CD4-positive, alpha-beta T cell treated with Interferon alpha-2 for 1 hour (primary cell): ENCODE results near the gene THSD7A.

Experiments
- DNase-seq, 2 donors: peaks; one replicate each; pipeline ENCODE4 v3.0.0-alpha.2; 2020 to 2022

The THSD7A gene

GRCh38 chr7:11489280-11489679 is 342.7 kb downstream of the THSD7A start:
- DNase-seq: no peak

- no peak for DNase-seq
Observed at GRCh38 chr7:11486271-11486670, 345.7 kb downstream of the THSD7A start.

- DNase-seq: no peak
Observed at GRCh38 chr7:11485636-11486035, 346.4 kb downstream of the THSD7A start.

DNA sequence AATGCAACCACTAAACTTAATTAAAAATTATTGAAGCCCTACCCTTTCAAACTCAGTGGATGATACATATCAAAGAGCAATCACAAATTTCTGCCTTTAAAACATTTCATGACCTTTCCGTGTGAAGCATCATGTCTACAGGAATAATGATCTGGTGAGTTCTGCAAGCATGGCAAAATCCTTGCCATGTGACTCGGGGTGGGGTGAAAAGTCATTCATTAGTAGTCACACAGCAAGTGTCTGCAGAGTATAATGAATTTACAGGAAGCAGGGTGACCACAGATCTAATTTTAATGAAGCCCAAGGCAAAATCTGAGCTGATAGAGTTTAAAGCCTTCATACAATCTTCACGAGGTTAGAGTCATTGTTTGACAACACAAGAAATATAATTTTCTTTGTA is 351.9 kb downstream of the THSD7A start:
- DNase-seq: no peak

DNA sequence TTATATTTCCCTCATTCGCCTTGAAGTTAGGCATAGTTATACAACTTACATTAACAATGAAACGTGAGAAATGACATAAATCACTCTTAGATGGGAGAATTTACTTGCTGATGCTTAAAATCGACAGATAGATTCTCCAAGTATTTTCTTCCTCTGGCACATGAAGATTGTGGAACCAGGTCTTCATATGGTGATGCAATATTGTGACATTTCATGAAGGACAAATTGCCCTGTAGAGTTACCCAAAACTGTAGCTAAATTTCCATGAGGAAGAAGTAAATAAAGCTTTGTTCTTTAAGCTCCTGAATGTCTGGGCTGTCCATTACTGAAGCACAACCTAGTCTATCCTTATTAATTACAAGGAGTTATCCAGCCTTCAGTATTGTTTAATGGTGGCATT is 353.1 kb downstream of the THSD7A start:
- DNase-seq: no peak

GRCh38 chr7:11478426-11478825 is 353.6 kb downstream of the THSD7A start:
- DNase-seq: no peak

- DNase-seq: no peak
Observed at GRCh38 chr7:11474902-11475585, 357.0 kb downstream of the THSD7A start.

GRCh38 chr7:11473807-11474424 is 358.1 kb downstream of the THSD7A start:
- DNase-seq: no peak

GRCh38 chr7:11473220-11473619 is 358.8 kb downstream of the THSD7A start:
- DNase-seq: no peak

- DNase-seq: no peak
Observed at GRCh38 chr7:11472646-11473045, 359.4 kb downstream of the THSD7A start.

- DNase-seq: no peak
Observed at GRCh38 chr7:11471255-11471654, 360.7 kb downstream of the THSD7A start.

DNA sequence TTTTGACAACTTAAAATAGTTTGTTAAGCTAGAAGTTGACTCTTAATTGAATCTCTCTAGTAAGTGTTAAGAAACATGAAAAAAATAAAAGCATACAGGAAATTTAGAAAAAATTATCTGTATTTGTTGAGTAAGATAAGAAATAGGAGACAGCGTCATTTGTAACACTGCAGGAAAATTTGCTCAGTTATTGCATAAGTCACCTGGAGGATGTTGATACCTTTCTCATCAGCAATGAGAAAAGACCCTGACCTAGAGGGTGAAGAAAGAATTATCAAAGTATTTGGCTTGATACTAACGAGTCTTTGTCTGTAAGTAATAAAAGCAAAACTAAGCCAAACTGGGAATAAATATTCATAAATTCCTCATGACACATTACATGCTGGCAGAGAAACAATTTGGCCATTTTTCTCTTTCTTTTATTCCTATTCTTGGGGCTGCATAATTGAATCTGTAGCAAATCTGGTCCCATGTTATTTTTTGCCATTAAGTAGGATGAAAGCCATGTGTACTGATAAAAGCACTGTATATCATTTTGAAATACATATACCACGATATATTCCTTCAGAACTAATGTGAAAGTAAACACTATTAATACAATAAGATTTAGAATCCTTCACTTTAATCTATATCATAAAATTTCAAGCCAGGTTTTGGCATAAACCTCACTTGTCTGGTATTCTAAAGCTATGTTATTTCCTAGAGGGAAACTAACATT is 362.8 kb downstream of the THSD7A start:
- DNase-seq: no peak

DNA sequence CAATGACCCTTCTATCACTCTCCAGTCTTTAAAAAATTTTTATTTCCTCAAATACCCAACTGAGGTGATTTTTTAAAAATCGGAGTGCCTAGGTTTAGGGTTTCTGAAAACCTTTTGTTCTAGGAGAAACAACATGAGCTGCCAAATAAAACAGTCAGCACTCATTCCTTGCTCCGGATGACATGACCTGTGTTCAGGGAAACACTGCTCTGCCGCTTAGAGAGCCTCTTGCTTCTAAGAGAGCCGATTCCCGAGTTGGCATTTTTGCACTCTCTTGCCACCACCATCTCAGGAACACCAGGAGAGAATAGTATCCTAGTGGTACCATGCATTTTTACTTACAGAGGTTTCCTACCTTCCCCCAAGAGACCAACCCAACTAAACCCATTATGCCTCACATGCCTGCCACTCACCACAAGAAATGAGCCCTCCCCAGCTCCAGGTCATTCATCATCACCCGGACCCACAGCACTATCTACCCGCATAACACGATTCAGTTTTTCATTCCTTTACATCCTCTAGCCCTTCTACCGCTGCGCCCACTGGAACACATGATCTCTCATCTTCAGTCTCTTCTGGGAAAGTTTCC is 365.4 kb downstream of the THSD7A start:
- DNase-seq: no peak

GRCh38 chr7:11464624-11465023 is 367.4 kb downstream of the THSD7A start:
- no peak for DNase-seq

DNA sequence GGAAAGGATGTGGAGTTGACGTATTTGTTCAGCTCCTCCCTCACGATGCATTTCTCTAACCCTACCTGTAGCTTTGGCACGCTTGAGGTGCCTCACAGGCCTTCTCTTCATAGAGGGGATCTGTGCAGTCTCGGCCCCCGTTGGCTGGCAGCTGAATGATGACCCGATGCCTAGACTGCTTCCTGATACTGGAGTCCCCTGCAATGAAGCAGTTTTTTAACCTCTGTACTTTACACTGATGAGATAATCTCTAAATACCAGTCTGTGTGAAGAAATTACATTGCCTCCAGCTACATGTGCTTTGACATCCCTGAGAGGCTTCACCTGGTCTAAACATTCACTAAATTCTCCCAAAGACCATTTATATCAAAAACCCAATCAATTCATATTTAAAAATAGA is 370.1 kb downstream of the THSD7A start:
- no peak for DNase-seq

GRCh38 chr7:11458736-11459483 is 373.1 kb downstream of the THSD7A start:
- DNase-seq: no peak

DNA sequence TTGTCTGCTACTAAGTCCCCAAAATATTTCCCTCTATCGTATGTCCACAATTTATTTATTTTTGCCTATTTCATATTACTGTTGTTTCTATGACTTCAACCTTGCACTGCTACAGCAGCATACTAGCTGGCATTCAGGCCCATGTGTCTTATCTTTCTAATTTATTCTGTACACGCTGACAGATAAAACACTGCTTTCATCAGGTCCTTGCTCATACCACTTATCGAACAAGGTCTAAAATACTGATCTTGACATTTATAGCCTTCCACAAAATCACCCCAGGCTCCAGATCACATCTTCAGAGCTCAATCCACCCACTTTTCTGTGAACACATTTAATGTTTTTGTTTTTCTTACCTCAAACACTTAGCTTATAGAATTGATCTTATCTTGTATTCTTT is 374.6 kb downstream of the THSD7A start:
- no peak for DNase-seq

- no peak for DNase-seq
Observed at GRCh38 chr7:11456574-11456973, 375.4 kb downstream of the THSD7A start.

DNA sequence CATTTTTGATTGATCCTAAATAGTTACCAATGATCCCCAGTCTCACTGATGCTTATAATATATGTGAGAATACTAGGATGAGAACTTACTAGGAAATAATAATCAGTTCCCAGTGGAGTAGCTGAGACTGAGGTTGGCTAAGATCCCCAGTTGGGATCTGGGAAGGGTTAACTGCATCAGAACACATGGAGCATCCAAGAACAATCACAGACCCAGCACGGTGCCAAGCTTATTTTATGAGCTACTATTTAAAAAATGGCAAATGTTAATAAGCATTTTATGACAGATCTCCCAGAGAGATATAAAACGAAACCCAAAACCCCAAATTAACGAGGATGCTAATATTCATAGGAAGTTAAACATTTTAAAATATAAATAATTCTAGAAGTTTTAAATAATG is 379.5 kb downstream of the THSD7A start:
- DNase-seq: no peak

DNA sequence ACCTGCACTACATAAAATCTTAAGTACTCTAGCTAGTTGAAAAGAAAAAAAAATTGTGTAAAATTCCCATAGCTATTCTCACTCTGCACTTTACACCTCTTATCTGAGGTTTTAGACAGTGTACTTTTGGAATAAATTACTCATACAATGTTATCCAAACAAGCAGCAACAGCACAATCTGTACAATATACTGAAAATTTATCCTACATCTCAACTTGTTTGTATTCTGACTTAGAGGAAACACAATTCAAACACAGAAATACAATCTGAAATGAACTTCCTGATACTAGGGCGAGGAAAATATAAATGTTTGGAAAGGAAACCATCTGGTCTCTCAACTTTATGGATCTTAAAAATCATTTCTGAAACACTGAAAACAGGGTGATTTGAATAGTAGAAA is 381.7 kb downstream of the THSD7A start:
- no peak for DNase-seq

DNA sequence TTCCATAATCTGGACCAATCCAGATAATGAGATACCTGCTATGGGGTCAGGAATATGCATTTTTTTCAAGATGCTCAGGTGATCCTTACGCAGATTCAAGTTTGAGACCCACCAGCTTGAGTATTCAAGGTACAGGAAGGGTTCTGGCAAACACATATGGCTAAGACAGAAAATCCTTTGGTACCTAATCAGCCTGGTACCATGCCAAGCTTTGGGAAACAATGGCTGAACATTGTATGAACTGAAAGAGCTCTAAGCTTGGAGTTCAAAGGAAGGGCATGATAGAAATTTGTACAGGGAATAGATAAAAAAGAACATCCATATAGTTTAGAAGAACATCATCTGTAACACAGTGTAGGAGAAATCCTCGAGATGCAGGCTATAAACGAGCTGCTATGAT is 382.7 kb downstream of the THSD7A start:
- DNase-seq: no peak

DNA sequence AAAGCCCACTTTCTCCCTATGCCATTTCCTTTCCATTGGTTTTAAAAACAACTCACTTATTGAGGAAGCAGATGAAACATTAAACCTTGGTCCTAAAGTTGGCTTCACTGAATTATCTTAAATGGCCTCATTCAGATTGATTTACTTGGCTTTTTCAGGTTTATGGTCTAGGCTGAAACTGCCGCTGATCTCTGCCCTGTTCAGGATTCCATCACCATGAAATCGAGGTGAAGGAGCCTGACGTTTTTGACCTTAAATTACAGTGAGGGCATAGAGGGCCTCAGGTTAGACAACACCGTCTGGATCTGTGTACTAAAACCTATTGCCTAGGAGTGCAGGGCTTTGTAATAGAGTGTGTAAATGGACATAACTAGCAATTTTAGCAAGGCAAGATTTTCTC is 383.7 kb downstream of the THSD7A start:
- DNase-seq: no peak

GRCh38 chr7:11447106-11447505 is 384.9 kb downstream of the THSD7A start:
- DNase-seq: no peak
